Measurements from ENCODE around the gene ZDHHC7. TPM values are rescaled to one million over a fixed set of nuclear protein-coding genes. Genes with fewer than 3 reads are reported as not detected.

Gene ZDHHC7
- total RNA-seq, 2 donors from 2014 or later = 64.6 TPM

- no peaks in the 10 kb centered on the region for H3K27me3 ChIP-seq (replicated peaks; ENCODE audit: insufficient read depth)
- intact Hi-C loops (cut with DNase I) = no loop called here
- DNase-seq (ENCODE audit: low spot score) = peak; percentile 41
- 86% methylated on average over 11 of the region's 11 CpGs for WGBS
- H3K4me3 ChIP-seq = no peak overlapping the region
- TF ChIP-seq CTCF (IDR thresholded peaks at IDR 0.05) = peak; percentile 79 to 95 (median 80)
- TF ChIP-seq POLR2A (IDR thresholded peaks at IDR 0.05) = no peak
- no peak for TF ChIP-seq POLR2AphosphoS5 (IDR thresholded peaks at IDR 0.05)
- no peaks in the 10 kb centered on the region for H3K36me3 ChIP-seq
- H3K9me3 ChIP-seq = no peaks in the 10 kb centered on the region
- peaks cover 2% of the 10 kb centered on the region for H3K4me1 ChIP-seq (replicated peaks)
- H3K27ac ChIP-seq = peak overlapping the region in 1 of 2 donors; percentile 43
Measured at GRCh38 chr16:84925092-84925772, 86.1 kb downstream of the ZDHHC7 start.

DNA sequence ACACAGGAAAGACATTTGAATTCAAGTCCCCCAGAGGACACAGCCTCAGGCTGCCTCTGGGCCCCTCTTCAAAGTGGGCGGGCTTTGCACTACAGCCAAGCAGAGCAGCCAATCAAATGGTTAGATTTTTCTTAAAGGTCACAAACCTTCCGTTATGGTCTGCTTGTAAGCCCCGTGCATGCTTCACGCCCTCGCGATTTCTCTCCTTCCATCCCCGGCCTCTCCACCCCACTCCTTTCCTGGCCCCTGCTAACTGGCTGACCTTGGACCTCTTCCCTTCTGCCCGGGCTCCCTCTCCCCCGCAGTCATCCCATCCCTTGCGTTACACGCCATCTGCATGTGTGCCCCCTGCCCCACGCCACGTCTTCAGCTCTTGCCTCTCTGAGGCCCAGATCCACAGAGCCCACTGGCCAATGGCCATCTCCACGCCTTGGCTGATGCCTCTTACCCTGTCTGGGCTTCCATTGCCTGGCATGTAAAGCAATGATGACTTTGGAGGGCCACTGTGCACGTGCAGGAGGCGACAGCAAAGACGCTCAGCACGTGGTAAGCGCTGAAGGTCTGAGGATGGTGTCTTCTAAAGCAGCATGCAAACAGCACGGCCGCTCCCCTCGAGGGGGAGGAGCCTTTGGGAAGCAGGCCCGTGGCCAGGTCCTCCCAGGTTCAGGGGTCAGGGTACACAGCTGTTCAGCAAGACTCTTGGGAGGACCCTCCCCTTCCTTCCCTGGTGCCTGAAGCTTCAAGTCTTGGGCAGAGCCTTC is 86.8 kb downstream of the ZDHHC7 start:
- H3K27ac ChIP-seq = peak overlapping the region in 1 of 2 donors; percentile 43
- H3K4me1 ChIP-seq (replicated peaks) = peaks cover 2% of the 10 kb centered on the region

More for the DNA sequence above, 86.8 kb downstream of the ZDHHC7 start:
- 76% methylated on average over 23 of the region's 23 CpGs for WGBS
- H3K4me3 ChIP-seq = no peak overlapping the region
- no peaks in the 10 kb centered on the region for H3K9me3 ChIP-seq
- H3K36me3 ChIP-seq = no peaks in the 10 kb centered on the region
- no peak for TF ChIP-seq POLR2AphosphoS5 (IDR thresholded peaks at IDR 0.05)
- no peak for TF ChIP-seq POLR2A (IDR thresholded peaks at IDR 0.05)
- TF ChIP-seq CTCF (IDR thresholded peaks at IDR 0.05) = no peak
- no peak for DNase-seq (ENCODE audit: low spot score)
- H3K27me3 ChIP-seq (replicated peaks; ENCODE audit: insufficient read depth) = no peaks in the 10 kb centered on the region
- intact Hi-C loops (cut with DNase I) = no loop called here

Other genes with a start within 250 kb of the ZDHHC7 start
- 100 to 1,000 TPM; 186 to 226 TPM for gene CRISPLD2, start 191.6 kb downstream of the ZDHHC7 start, total RNA-seq
- gene KIAA0513, start 16.3 kb upstream of the ZDHHC7 start, total RNA-seq = 10 to 100 TPM; 14.4 to 29.4 TPM
- gene CIBAR2, start 100.9 kb upstream of the ZDHHC7 start, total RNA-seq = not detected